SW 1271 (cell line): ENCODE results near the gene CST9L.
"Not testable (repeated sequence)": the region's sequence is repeated elsewhere in the genome, so short reads cannot be mapped to it uniquely, and the experiment has no call there.

Source experiments
- DNase-seq, 2 experiments: peaks; one replicate each; lab custom pipeline; 2025; lab: John Stamatoyannopoulos, UW

CST9L gene

DNA sequence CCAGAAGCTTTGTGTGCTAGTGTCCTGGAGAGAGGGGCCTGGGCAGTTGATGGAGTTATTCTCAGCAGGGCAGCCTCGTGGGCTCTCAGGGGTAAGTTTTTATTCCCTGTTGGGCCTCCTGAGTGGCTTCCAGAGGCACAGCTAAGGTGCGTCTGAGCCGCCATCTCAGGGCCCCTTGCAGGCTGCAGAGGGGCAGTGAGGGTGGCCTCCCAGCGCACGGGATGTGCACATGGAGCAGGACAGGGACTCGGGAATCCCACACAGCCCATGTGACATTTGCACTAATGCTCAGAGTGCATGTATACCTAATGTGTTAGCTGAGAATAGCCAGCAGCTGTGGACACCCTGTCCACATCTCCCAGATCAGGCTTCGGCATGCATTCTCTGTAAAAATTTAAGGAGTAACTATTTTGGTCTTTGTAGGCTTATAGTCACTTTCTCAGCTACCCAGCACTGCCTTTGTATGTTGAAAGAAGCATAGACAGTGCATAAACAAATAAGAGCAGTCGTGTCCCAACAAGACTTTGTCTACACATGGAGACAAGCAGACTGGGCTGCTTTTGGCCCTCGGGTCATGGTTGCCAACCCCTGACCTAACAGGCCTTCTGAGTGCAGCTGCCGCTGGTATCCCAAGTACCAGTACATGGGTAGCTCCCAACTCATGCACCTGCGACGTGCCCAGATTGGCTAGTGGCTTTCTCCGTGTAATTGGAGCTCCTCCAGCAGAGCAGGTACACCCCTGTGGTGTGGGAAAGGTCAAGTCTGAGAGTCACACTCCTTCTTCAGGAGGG lies 18.6 kb upstream of the CST9L start:
- no peak for DNase-seq

DNA sequence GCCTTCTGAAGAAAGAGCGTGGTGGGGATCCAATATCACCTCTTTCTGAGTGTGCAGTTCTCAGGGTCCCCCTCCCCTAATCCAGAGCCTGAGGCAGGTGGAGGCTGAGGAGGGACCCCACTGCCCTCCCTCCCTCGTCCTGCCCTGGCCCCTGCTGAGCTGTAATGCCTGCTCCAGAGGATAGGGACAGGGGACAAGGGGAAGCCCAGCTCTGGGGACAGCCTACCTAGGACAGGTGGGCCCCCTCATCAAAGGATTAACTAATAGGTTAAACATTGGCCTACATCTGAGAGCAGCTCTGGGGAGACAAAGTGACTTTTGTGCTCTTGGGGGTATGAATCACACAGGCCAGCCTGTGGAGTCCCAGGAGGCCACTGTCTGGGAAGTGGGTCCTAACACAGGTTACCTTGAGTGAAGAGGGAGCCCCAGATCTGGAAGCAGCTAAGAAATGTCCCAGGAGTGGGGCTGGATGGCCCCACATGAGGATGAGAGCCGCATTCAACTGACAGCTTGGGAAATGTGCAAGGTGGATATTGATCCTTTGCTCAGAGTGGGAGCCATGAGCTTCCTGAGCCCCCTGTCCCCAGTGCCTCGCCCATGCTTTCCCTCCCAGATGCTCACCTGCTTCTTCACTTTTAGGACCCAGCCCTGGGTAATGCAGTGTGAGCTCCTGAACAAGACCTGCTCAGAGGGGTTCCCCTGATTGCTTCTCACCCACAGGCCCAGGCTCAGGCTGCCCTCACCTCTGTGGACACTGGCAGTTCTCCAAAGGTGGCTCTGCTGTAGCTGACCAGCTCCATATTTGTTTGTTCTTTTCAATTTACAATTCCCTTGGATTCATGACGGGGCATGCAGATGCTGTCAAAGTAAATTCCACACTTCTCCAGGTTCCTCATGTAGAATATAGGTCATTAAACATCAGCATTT lies 17.8 kb upstream of the CST9L start:
- no peak for DNase-seq

DNA sequence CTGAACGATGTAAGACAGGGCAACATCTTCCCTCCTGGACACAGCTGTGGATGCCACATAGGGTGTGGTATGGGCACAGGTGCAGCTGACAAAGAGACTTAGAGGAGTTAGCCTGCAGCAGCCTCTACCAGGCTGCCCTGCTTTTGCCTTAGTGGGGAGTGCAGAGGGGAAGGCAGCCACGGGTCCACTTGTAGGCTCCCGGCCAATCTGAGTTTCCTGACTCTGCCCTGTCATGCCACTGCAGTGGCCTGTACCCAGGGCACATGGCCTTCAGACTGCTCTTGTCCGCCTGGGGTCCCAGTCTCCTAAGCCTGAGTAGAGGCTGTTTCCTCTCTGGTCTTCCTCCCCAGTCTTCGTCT lies 17.1 kb upstream of the CST9L start:
- DNase-seq: no peak

DNA sequence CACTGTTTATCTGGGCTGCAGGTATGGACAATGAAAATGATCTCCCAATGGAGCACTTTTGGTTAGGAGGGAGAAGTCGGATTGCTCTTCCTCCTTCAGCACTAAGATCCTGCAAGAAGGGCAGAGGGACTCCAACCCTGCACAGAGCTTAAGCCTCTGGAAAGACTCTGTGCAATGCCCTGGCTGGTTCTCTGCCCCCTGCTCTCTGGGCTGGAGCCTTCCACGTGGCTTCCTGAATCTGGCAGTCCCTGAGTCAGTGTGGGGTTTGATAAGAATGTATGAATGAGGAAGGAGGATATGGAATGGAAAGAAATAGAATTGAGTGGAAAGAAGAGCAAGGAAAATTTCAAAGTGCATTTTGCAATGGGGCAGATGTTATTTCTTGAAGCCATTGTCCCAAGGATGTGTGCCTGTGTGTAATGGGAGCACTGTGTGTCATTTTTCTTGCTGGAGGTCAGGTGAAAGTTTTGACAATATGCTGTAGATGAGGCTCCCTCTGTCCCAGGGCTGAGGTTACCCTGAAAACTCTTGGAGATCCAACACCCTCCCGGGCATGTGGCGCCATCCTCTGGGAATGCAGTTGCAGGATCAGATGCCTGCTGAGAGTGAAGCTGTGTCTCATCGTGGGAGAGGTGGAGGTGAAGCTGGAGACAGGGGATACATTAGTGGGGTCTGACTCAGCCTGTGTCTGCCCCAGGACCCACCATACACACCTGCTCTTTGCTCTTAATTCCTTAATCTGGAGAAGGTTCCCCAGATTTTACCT lies 16.3 kb upstream of the CST9L start:
- no peak for DNase-seq

DNA sequence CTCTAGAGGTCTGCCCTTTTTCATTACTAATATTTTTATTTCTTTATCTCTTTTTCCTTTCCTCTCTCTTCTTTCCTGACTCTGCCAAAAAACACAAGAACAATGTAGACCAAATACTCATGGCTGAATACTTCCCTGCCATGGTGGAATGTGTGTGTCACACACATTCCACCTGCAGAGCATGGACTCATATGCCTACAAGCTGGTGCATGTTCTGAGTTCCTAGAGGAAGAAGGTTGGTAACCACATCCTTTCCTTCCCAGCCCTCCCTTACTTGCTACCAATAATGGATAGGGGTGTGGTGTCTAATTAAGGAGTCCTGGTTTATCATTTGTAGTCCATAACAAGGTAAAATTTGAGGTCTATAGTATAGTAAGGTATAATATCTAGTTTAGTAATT lies 15.2 kb upstream of the CST9L start:
- DNase-seq: peak; percentile 8 to 16

DNA sequence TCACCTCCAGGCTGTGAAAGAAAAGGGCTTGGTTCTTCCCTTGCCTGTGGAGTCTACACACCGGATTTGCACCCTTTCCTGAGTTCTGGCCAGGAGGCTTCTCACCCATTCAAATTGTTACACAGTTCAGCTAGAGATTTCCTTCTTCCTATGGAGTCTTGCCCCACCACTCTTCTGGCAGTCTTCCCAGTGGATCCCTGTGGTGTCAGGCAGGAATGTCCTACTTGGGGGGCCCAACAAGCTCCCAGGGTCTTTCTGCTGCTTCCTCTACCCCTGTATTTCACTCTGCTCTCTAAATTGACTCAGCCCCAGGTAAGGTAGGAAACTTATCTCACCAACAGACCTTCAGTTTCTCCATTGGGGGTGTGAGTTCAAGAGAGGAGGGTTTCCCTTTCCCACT lies 14.0 kb upstream of the CST9L start:
- DNase-seq: no peak

DNA sequence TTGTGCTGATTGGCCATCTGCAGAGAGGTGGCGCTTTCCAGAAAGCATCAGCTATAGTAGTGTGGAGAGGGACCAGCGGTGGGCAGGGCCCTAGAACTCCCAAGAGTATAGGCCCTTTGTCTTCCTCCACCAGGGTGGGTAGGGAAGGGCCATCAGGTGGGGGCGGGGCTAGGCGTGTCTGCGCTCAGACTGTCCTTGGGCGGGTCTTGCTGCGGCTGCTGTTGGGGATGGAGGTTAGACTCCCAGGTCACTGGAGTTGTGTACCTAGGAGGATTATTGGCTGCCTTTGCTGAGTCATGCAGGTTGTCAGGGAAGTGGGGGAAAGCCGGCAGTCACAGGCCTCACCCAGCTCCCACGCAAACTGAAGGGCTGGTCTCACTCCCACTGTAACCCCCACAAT lies 13.5 kb upstream of the CST9L start:
- not testable (repeated sequence) for DNase-seq

DNA sequence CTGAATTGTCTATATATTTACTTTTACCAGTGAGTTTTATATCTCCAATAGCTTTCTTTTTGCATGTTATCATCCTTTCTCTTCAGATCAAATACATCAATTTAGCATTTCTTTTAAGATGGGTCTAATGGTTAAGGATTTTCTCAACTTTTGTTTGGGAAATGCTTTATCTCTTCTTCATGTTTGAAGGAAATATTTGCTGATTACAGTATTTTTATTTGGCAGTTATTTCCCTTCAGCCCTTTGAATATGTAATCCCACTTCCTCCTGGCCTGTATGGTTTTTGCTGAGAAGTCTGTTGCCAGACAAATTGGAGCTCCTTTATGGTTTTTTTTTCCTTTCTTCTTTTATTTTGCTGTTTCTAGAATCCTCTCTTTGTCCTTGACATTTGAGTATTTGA lies 6.7 kb upstream of the CST9L start:
- DNase-seq: no peak

DNA sequence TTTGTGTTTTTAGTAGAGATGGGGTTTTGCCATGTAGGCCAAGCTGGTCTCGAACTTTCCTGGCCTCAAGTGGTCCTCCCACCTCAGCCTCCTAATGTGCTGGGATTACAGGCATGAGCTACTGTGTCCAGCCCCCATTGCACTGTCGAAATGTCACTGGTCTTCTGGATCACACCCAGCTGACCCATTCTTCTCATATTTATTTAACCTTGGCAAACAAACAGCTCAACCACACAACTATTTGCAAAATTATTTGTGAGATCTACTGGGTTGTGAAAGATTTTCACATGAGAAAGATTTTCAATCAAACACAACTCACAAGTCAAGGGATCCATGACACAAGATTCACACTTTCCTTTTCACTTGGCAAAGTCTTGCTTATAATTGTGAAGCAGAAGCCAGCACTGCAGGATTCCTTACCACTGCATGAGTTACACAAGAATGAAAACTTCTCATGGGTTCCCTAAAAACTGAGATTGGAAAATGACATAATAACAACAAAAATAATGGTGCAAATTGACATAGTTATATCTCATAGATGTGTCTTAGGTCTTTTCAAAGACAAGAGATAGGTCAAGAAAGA lies 2.0 kb upstream of the CST9L start:
- DNase-seq: no peak

DNA sequence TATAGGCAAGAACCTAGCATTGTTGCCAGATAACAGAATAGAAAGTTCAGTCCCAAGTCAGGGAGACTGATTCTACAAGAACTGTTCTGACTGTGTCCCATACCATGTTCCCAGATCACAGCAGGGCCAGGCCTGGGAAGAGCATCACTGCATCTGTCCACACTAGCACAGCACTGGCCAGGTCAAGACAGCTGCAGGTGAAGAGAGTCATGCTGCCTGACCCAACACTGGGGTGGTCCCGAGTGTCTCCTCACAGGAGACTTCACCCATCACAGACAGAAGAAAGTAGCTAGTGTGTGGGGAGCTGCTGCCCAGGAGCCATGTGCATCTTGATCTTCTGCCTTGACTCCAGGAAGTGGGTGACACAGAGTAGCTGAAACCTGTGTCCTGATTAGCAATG lies 1.3 kb upstream of the CST9L start:
- DNase-seq: no peak

DNA sequence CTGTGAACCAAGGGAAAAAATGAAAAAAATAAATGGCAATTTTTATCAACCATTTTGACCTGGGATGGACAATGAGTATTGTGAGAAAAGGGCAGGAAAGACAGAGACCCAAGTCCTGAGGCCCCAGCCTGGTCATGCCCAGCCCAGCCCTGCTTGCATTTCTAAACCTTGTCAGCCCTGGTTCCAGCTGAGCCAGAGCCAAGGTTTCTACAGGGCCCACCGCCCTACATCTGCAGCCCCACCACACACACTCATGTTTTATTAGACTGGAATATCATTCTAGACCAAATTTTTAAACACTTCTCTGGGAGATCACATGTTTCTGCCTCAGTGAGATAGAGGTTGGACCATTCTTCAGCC lies 667 bp upstream of the CST9L start:
- DNase-seq: no peak

DNA sequence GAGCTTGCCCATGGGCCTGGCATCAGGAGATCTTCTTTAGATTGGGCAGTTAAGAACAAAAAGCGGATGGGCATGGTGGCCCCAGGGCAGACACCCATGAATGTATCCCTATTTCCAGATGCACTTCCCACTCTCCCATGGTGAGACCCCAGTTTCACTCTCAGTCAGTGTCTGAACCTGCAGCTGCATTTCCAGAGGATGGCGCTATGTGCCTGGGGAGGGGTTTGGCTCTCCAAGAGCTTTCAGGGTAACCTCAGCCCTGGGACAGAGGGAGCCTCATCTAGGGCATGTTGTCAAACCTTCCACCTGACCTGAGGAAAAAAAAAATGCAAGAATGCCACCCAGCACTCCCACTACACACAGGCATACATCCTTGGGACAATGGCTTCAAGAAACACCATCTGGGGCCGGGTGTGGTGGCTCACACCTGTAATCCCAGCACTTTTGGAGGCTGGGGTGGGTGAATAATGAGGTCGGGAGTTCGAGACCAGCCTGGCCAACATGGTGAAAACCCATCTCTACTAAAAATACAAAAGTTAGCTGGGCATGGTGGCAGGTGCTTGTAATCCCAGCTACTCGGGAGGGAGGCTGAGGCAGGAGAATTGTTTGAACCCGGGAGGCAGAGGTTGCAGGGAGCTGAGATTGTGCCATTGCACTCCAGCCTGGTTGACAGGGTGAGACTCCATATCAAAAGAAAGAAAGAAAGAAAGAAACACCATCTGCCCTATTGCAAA lies 1.9 kb downstream of the CST9L start:
- no peak for DNase-seq

DNA sequence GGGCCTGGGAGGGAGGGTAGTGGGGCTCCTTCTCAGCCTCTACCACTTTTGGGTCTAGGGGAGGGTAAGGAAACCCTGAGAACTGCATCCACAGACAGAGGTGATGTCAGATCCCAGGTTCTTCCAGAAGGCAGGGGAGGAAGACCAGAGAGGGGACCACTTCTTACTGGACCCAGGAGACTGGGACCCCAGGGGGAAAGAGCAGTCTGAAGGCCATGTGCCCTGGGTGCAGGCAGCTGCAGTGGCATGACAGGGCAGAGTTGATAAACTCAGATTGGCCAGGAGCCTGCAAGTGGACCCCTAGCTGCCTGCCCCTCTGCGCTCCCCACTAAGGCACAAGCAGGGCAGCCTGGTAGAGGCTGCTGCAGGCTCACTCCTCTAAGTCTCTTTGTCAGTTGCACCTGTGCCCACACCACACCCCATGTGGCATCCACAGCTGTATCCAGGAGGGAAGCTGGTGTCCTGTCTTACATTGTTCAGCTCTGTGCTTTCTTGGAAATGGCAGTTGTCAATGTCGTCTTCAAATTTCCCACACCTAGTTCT lies 2.7 kb downstream of the CST9L start:
- DNase-seq: no peak

DNA sequence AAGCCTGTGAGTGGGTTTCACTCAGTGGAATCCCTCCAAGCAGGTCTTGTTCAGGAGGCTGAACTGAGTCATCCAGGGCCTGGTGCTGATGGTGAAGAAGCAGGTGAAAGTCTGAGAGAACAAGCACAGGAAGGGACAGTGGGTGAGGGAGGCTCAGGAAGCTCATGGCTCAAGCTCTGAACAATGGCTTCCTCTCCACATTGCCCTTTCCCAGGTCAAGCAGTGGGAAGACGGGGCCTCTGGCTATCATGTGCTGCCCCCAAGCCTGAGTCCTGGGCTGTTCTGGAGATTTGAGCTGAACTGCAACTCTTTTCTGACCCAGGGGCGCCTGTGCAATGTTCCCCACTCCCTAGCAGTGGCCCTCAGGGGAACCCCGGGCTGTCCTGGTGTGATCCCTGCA lies 3.4 kb downstream of the CST9L start:
- DNase-seq: no peak

DNA sequence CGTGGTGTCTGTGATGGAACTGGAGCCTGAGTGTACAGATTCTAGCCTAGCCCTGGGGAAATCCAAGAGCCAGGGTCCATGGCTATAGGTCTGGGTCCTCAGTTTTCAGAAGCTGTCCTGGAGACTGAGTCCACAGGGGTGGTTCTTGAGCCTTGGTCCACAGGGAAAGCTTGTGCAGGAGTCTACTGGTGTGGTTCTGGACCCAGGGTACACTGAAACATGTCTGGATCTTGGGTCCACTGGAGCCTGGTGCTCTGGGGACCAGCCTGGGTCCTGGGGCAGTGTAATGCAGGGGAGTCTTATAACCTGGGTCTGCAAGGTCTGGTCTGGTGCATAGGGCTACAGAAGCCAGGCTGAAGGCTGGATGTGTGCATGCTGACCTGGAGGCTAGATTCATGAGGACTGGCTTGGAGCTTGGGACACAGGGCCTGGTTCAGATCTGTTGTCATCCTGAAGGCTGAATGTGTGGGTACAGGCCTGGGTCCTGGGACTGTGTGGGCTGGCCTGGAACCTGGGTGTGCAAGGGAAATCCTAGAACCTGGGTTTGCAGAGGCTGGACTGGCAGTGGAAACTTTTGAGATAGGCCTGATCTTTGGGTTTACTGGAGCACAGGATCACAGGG lies 5.5 kb downstream of the CST9L start:
- no peak for DNase-seq

DNA sequence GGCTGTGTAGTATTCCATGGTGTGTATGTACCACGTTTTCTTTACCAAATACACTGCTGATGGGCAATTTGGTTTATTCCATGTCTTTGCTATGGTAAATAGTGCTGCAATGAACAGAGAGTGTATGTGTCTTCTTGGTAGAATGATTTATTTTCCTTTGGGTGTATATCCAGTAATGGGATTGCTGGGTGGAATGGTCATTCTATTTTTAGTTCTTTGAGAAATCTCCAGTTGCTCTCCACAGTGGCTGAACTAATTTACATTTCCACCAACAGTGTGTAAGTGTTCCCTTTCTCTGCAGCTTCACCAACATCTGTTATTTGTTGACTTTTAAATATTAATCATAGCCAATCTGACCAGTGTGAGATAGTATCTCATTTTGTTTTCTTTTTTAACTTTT lies 13.9 kb downstream of the CST9L start:
- no peak for DNase-seq

DNA sequence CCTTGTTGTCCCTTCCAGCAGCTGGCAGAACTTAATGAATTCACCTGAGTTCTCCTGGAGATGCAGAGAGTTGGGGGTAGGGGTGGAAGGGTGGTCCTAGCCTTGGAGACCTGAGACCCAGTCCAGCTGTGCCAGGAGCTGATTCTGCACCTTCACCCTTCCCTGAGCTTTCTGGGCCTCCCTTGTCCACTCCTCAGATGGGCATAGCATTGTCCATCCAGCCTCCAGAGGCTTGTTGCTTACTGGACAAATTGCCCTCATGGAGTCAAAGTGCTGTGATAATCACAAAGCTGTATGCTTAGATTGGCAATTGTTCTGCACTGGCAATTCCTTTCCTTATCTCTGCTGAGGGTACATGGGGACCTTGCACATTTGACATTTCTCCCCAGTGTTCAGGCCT lies 16.5 kb downstream of the CST9L start:
- no peak for DNase-seq

DNA sequence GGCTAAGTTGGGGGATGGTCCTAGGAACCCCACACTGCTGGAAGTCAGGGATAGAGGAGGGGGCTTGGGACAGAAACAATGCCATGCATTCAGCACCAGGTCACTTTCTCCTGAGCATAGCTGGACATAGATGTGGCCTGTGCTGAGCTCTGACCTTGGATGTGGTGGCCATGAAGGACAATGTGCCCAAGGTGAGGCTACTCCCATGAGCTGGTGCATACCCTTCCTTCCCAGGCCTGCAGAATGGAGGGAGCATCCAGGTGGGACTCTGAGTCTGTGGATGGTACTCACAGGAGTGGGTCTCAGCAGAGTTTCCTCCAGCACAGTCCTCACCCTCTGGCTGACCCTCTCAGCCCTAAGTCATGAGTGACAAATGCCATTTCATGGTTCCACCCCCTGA lies 16.9 kb downstream of the CST9L start:
- no peak for DNase-seq

DNA sequence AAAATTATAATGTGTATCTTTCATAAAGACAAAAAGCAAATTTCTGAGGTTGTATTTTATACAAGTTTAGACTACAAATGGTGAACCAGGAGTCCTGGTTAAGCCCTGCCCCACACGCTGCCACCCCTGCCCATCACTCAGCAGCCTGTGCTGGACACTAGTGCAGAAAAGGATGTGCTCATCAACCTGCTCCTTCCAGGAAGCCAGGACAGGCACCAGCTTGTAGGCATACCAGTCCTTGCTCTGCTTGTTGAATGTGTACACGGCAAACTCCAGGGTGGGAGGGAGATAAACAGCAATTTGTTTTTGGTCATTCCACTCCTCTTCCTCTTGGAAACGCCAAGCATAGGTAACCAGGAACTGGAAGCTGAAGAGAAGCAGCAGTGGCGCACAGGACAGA lies 18.1 kb downstream of the CST9L start:
- no peak for DNase-seq

DNA sequence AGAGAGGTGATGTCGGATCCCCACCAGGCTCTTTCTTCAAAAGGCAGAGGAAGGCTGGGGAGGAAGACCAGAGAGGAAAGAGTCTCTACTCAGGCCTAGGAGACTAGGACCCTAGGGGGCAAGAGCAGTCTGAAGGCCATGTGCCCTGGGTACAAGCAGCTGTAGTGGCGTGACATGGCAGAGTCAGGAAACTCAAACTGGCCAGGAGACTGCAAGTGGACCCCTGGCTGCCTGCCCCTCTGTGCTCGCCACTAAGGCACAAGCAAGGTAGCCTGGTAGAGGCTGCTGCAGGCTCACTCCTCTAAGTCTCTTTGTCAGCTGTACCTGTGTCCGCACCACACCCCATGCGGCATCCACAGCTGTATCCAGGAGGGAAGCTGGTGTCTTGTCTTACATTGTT lies 19.9 kb downstream of the CST9L start:
- no peak for DNase-seq

DNA sequence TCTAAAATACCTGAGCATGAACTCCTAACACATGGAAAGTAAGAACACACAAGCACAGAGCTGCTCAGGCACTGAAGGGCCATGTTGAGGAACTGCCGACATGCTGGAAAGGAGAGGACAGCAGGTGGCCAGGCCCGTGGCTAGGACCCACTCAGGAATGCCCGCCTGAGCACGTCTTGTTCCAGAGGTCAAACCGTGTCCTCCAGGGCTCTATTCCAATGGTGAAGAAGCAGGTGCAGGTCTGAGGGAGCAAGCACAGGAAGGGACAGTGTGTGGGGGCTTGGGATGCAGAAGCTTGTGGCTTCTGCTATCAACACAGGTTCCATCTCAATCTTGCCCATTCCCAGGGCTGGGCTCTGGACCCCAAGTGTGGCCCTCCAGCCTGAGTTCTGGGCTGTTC lies 20.7 kb downstream of the CST9L start:
- no peak for DNase-seq
